A673 (cell line): ENCODE measurements around the gene OTOR.

Experiments
- CTCF ChIP-seq: fragments of 300-800, 200-600 bp; sonication (generic); conservative IDR thresholded peaks from 2 replicates; pipeline ENCODE4 v1.5.1; 2017; ENCODE audit warnings: low read depth, mild to moderate bottlenecking, antibody characterized with exemption, low read length, moderate library complexity, mixed read lengths
- EZH2 ChIP-seq: fragments of 200-600 bp; sonication (generic); IDR thresholded peaks from 2 replicates; pipeline ENCODE4 v1.6.1; 2017; ENCODE audit warnings: borderline replicate concordance, low read depth, mild to moderate bottlenecking, mixed read lengths, antibody characterized with exemption, low read length; ENCODE audit not compliant: poor library complexity, severe bottlenecking

GRCh38 chr20:16760431-16761304 is 12.5 kb downstream of the OTOR start:
- TF ChIP-seq EZH2 (no peak), CTCF (no peak)
